IMR-90 (cell line): ENCODE data around the gene NCAPG2.

ENCODE experiments used
- BHLHE40 ChIP-seq: fragments of 150-350 bp; IDR thresholded peaks from 2 replicates; pipeline ENCODE4 v1.6.1; 2016; ENCODE audit warnings: mild to moderate bottlenecking, low read depth, low read length
- CEBPB ChIP-seq: IDR thresholded peaks from 2 replicates; pipeline ENCODE4 v1.6.1; 2012; ENCODE audit warnings: low read depth, low read length, improper control_type of control experiment
- FOS ChIP-seq: fragments of 150-350 bp; IDR thresholded peaks from 2 replicates; pipeline ENCODE4 v1.6.1; 2016; ENCODE audit warnings: low read depth, low read length
- POLR2A ChIP-seq: IDR thresholded peaks from 2 replicates; pipeline ENCODE4 v1.6.1; 2012; ENCODE audit warnings: mild to moderate bottlenecking, low read depth, low read length
- RFX5 ChIP-seq: IDR thresholded peaks from 2 replicates; pipeline ENCODE4 v1.8.0; 2012; ENCODE audit warnings: low read depth, mild to moderate bottlenecking, low read length, moderate library complexity
- SMC3 ChIP-seq: fragments of 150-350 bp; IDR thresholded peaks from 2 replicates; pipeline ENCODE4 v1.6.1; 2016; ENCODE audit warnings: low read depth, mild to moderate bottlenecking, antibody characterized with exemption, low read length, moderate library complexity
- TF ChIP-seq, protein P1 (sequence below): conservative IDR thresholded peaks from 2 replicates; pipeline ENCODE4 v1.5.1; 2012; ENCODE audit warnings: mild to moderate bottlenecking, low read depth, low read length, improper control_type of control experiment
- TF ChIP-seq, protein P2 (sequence below): fragments of 150-350 bp; IDR thresholded peaks from 2 replicates; pipeline ENCODE4 v1.6.1; 2016; ENCODE audit warnings: low read depth, mild to moderate bottlenecking, low read length, moderate library complexity, borderline replicate concordance

DNA sequence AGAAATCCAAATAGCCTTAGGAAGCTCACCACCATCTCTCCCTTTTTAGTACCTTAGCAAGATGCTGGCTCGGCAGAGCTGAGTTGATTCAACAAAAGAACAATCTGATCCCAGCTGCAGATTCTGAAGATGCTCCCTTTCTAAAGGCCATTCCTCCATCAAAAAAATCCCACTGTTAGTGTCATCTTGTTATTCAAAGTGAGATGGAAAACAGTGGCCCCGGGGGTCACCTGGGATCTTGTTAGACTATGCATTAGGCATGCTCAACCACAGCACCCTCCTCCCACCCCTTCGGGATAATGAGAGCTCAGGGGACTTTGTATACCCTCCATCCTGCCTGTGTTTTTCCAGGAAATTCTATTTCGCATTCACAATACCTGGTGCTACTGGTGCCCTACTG is 2.4 kb downstream of the NCAPG2 start:
- TF ChIP-seq, protein P1, sequence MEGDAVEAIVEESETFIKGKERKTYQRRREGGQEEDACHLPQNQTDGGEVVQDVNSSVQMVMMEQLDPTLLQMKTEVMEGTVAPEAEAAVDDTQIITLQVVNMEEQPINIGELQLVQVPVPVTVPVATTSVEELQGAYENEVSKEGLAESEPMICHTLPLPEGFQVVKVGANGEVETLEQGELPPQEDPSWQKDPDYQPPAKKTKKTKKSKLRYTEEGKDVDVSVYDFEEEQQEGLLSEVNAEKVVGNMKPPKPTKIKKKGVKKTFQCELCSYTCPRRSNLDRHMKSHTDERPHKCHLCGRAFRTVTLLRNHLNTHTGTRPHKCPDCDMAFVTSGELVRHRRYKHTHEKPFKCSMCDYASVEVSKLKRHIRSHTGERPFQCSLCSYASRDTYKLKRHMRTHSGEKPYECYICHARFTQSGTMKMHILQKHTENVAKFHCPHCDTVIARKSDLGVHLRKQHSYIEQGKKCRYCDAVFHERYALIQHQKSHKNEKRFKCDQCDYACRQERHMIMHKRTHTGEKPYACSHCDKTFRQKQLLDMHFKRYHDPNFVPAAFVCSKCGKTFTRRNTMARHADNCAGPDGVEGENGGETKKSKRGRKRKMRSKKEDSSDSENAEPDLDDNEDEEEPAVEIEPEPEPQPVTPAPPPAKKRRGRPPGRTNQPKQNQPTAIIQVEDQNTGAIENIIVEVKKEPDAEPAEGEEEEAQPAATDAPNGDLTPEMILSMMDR, result no peak
- TF ChIP-seq POLR2A, result no peak
- no peak for TF ChIP-seq CEBPB
- TF ChIP-seq, protein P2, sequence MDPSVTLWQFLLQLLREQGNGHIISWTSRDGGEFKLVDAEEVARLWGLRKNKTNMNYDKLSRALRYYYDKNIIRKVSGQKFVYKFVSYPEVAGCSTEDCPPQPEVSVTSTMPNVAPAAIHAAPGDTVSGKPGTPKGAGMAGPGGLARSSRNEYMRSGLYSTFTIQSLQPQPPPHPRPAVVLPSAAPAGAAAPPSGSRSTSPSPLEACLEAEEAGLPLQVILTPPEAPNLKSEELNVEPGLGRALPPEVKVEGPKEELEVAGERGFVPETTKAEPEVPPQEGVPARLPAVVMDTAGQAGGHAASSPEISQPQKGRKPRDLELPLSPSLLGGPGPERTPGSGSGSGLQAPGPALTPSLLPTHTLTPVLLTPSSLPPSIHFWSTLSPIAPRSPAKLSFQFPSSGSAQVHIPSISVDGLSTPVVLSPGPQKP, result no peak
- TF ChIP-seq SMC3, result no peak
- no peak for TF ChIP-seq FOS
- no peak for TF ChIP-seq RFX5
- TF ChIP-seq BHLHE40, result no peak
